ENCODE measurements around the gene TRUB2. TPM values are rescaled to one million over a fixed set of nuclear protein-coding genes. Genes with fewer than 3 reads are reported as not detected.
"Not testable (repeated sequence)": the region's sequence is repeated elsewhere in the genome, so short reads cannot be mapped to it uniquely, and the experiment has no call there.

Gene TRUB2
- total and polyA plus RNA-seq, 2 experiments from 2014 or later: 17.4 to 50.9 TPM

GRCh38 chr9:128339761-128340690 is 17.8 kb upstream of the TRUB2 start, which contains the start of gene SLC27A4:
Gene SLC27A4 (plus strand): TSS chr9:128340527. CDS start chr9:128343133, 2,606 bp downstream.
- Histone ChIP-seq H3K9me2 (replicated peaks; ENCODE audit: insufficient read depth) (no peaks in the 10 kb centered on the region), H3K36me3 (replicated peaks; ENCODE audit: insufficient read depth, low read depth) (no peaks in the 10 kb centered on the region), H3K27me3 (no peaks in the 10 kb centered on the region), H4K20me1 (ENCODE audit: insufficient read depth, poor library complexity, severe bottlenecking) (no peaks in the 10 kb centered on the region), H3K79me2 (peaks cover 4% of the 10 kb centered on the region), H3K4me3 (peak within 1 kb of the TSS; percentile 88), H3K27ac (peak within 1 kb of the TSS; percentile 83), H2AFZ (peak within 1 kb of the TSS; percentile 86), H3K4me1 (ENCODE audit: insufficient read depth) (peaks cover 7% of the 10 kb centered on the region), H3K9me3 (ENCODE audit: low read depth) (no peaks in the 10 kb centered on the region), H3K4me2 (peak within 1 kb of the TSS; percentile 98)
- WGBS (ENCODE audit: low lambda C conversion rate, missing lambda C conversion rate): 12% methylated on average over 36 of the region's 75 CpGs
- TF ChIP-seq EZH2 (IDR thresholded peaks at IDR 0.05; ENCODE audit: borderline replicate concordance) (no peak), CTCF (IDR thresholded peaks at IDR 0.05; ENCODE audit: poor library complexity) (no peak), EZH2phosphoT487 (IDR thresholded peaks at IDR 0.05; ENCODE audit: low read depth, severe bottlenecking, unreplicated experiment) (no peak)
- peak; percentile 93 for DNase-seq (ENCODE audit: low spot score)

- not testable (repeated sequence) for H3K4me1 ChIP-seq (ENCODE audit: insufficient read depth); H2AFZ ChIP-seq; DNase-seq (ENCODE audit: low spot score); H4K20me1 ChIP-seq (ENCODE audit: insufficient read depth, poor library complexity, severe bottlenecking); H3K9me3 ChIP-seq (ENCODE audit: low read depth); H3K79me2 ChIP-seq; H3K4me2 ChIP-seq; H3K9me2 ChIP-seq (replicated peaks; ENCODE audit: insufficient read depth); H3K4me3 ChIP-seq; H3K27me3 ChIP-seq; H3K27ac ChIP-seq; H3K36me3 ChIP-seq (replicated peaks; ENCODE audit: insufficient read depth, low read depth)
- 96% methylated on average over 15 of the region's 15 CpGs for WGBS (ENCODE audit: low lambda C conversion rate, missing lambda C conversion rate)
These were observed 16.8 kb upstream of the TRUB2 start for GRCh38 chr9:128338852-128339614.

GRCh38 chr9:128337936-128338335 is 15.7 kb upstream of the TRUB2 start:
- Histone ChIP-seq H3K36me3 (replicated peaks; ENCODE audit: insufficient read depth, low read depth) (no peaks in the 10 kb centered on the region), H3K27ac (no peak overlapping the region), H3K9me3 (ENCODE audit: low read depth) (no peaks in the 10 kb centered on the region), H3K9me2 (replicated peaks; ENCODE audit: insufficient read depth) (no peaks in the 10 kb centered on the region), H3K27me3 (no peaks in the 10 kb centered on the region), H4K20me1 (ENCODE audit: insufficient read depth, poor library complexity, severe bottlenecking) (no peaks in the 10 kb centered on the region), H3K4me1 (ENCODE audit: insufficient read depth) (peaks cover 7% of the 10 kb centered on the region), H2AFZ (no peak overlapping the region), H3K79me2 (peaks cover 4% of the 10 kb centered on the region), H3K4me2 (no peak overlapping the region), H3K4me3 (no peak overlapping the region)
- no peak for DNase-seq (ENCODE audit: low spot score)
- 96% methylated on average over 7 of the region's 7 CpGs for WGBS (ENCODE audit: low lambda C conversion rate, missing lambda C conversion rate)
- no peak for TF ChIP-seq CTCF (IDR thresholded peaks at IDR 0.05; ENCODE audit: poor library complexity)
- no peak for TF ChIP-seq EZH2 (IDR thresholded peaks at IDR 0.05; ENCODE audit: borderline replicate concordance)
- no peak for TF ChIP-seq EZH2phosphoT487 (IDR thresholded peaks at IDR 0.05; ENCODE audit: low read depth, severe bottlenecking, unreplicated experiment)

GRCh38 chr9:128335914-128336313 is 13.7 kb upstream of the TRUB2 start:
- H3K4me2 ChIP-seq: no peak overlapping the region
- H3K79me2 ChIP-seq: no peaks in the 10 kb centered on the region
- no peaks in the 10 kb centered on the region for H3K36me3 ChIP-seq (replicated peaks; ENCODE audit: insufficient read depth, low read depth)
- 91% methylated on average over 2 of the region's 2 CpGs for WGBS (ENCODE audit: low lambda C conversion rate, missing lambda C conversion rate)
- H3K4me3 ChIP-seq: no peak overlapping the region
- no peaks in the 10 kb centered on the region for H3K9me2 ChIP-seq (replicated peaks; ENCODE audit: insufficient read depth)
- peaks cover 3% of the 10 kb centered on the region for H3K4me1 ChIP-seq (ENCODE audit: insufficient read depth)
- H4K20me1 ChIP-seq (ENCODE audit: insufficient read depth, poor library complexity, severe bottlenecking): no peaks in the 10 kb centered on the region
- no peaks in the 10 kb centered on the region for H3K27me3 ChIP-seq
- DNase-seq (ENCODE audit: low spot score): no peak
- TF ChIP-seq CTCF (IDR thresholded peaks at IDR 0.05; ENCODE audit: poor library complexity): no peak
- TF ChIP-seq EZH2phosphoT487 (IDR thresholded peaks at IDR 0.05; ENCODE audit: low read depth, severe bottlenecking, unreplicated experiment): no peak
- no peak for TF ChIP-seq EZH2 (IDR thresholded peaks at IDR 0.05; ENCODE audit: borderline replicate concordance)
- no peaks in the 10 kb centered on the region for H3K9me3 ChIP-seq (ENCODE audit: low read depth)
- no peak overlapping the region for H2AFZ ChIP-seq
- no peak overlapping the region for H3K27ac ChIP-seq

Data from hepatocyte (in vitro differentiated cells).